ENCODE data around the gene PLCG1. TPM values are rescaled to one million over a fixed set of nuclear protein-coding genes. Genes with fewer than 3 reads are reported as not detected.
"Not testable (repeated sequence)": the region's sequence is repeated elsewhere in the genome, so short reads cannot be mapped to it uniquely, and the experiment has no call there.

Gene PLCG1
- total RNA-seq, 2 experiments from 2014 or later: 267 to 286 TPM

GRCh38 chr20:41128317-41128716, 9.0 kb upstream of the PLCG1 start:
- CTCF ChIA-PET: interaction anchor here (0.6 kb wide), 1 partner anchor 29 kb away, joined by 3 read pairs; no protein-coding TSS in a partner anchor
- H3K27ac Mint-ChIP-seq, H3K4me3 Mint-ChIP-seq, H3K27me3 Mint-ChIP-seq, DNase-seq, H3K9me3 Mint-ChIP-seq, POLR2A ChIA-PET: not testable (repeated sequence)
- Mint-ChIP-seq H3K4me1 (peaks cover 14% of the 10 kb centered on the region), H3K36me3 (ENCODE audit: low read depth) (peaks cover 37% of the 10 kb centered on the region)

- H3K36me3 Mint-ChIP-seq (ENCODE audit: low read depth): peaks cover 11% of the 10 kb centered on the region
- DNase-seq: no peak
- H3K9me3 Mint-ChIP-seq: no peaks in the 10 kb centered on the region
- POLR2A ChIA-PET: no interaction called here
- peaks cover 41% of the 10 kb centered on the region for H3K4me1 Mint-ChIP-seq
- no peaks in the 10 kb centered on the region for H3K27me3 Mint-ChIP-seq
- no peak overlapping the region for H3K27ac Mint-ChIP-seq
- CTCF ChIA-PET: interaction anchor here (0.6 to 6.0 kb wide), 7 partner anchors 41 to 208 kb away, joined by 3 to 84 read pairs (median 4); partner anchors contain the start of gene LPIN3
- no peak overlapping the region for H3K4me3 Mint-ChIP-seq
Observed at GRCh38 chr20:41131594-41132387, 5.6 kb upstream of the PLCG1 start.

GRCh38 chr20:41132388-41132775, 5.0 kb upstream of the PLCG1 start:
- H3K27ac Mint-ChIP-seq; H3K27me3 Mint-ChIP-seq; DNase-seq; H3K9me3 Mint-ChIP-seq; H3K4me3 Mint-ChIP-seq; H3K36me3 Mint-ChIP-seq (ENCODE audit: low read depth); POLR2A ChIA-PET: not testable (repeated sequence)
- peaks cover 41% of the 10 kb centered on the region for H3K4me1 Mint-ChIP-seq
- CTCF ChIA-PET: interaction anchor here (0.6 to 6.0 kb wide), 4 partner anchors 67 to 207 kb away, joined by 3 to 84 read pairs (median 27); partner anchors contain the start of gene LPIN3

GRCh38 chr20:41133709-41134361, 3.5 kb upstream of the PLCG1 start:
- ChIA-PET CTCF (interaction anchor here (0.7 to 6.0 kb wide), 13 partner anchors 9 to 208 kb away, joined by 3 to 84 read pairs (median 23); partner anchors contain the start of gene LPIN3), POLR2A (interaction anchor here (0.7 to 15.2 kb wide), 7 partner anchors 14 to 188 kb away, joined by 3 to 466 read pairs (median 3); no protein-coding TSS in a partner anchor)
- Mint-ChIP-seq H3K9me3 (no peaks in the 10 kb centered on the region), H3K4me1 (peaks cover 41% of the 10 kb centered on the region), H3K4me3 (no peak overlapping the region), H3K27me3 (no peaks in the 10 kb centered on the region), H3K27ac (peak overlapping the region; percentile 36), H3K36me3 (ENCODE audit: low read depth) (peaks cover 6% of the 10 kb centered on the region)
- DNase-seq: peak; percentile 57

- no peak overlapping the region for H3K4me3 Mint-ChIP-seq
- POLR2A ChIA-PET: interaction anchor here (0.8 to 15.2 kb wide), 8 partner anchors 10 to 205 kb away, joined by 3 to 466 read pairs (median 4); no protein-coding TSS in a partner anchor
- no peaks in the 10 kb centered on the region for H3K9me3 Mint-ChIP-seq
Observed at GRCh38 chr20:41134362-41135186, 2.8 kb upstream of the PLCG1 start.

GRCh38 chr20:41135187-41135887, 2.0 kb upstream of the PLCG1 start:
- POLR2A ChIA-PET: interaction anchor here (0.8 to 15.2 kb wide), 8 partner anchors 9 to 204 kb away, joined by 3 to 466 read pairs (median 4); no protein-coding TSS in a partner anchor
- H3K4me3 Mint-ChIP-seq: peak overlapping the region; percentile 66
- H3K9me3 Mint-ChIP-seq: no peaks in the 10 kb centered on the region

More at GRCh38 chr20:41134362-41135186, 2.8 kb upstream of the PLCG1 start:
- Mint-ChIP-seq H3K27me3 (no peaks in the 10 kb centered on the region), H3K4me1 (peaks cover 45% of the 10 kb centered on the region), H3K27ac (no peak overlapping the region), H3K36me3 (ENCODE audit: low read depth) (peaks cover 10% of the 10 kb centered on the region)
- no peak for DNase-seq
- CTCF ChIA-PET: interaction anchor here (0.7 to 6.0 kb wide), 41 partner anchors 8 to 213 kb away, joined by 3 to 84 read pairs (median 4); partner anchors contain the start of gene LPIN3

GRCh38 chr20:41135888-41136679, 1.3 kb upstream of the PLCG1 start:
- peak; percentile 17 for DNase-seq
- Mint-ChIP-seq H3K9me3 (no peaks in the 10 kb centered on the region), H3K4me1 (peaks cover 55% of the 10 kb centered on the region), H3K4me3 (peak overlapping the region; percentile 66), H3K27me3 (no peaks in the 10 kb centered on the region), H3K27ac (peak overlapping the region; percentile 74), H3K36me3 (ENCODE audit: low read depth) (peaks cover 22% of the 10 kb centered on the region)
- ChIA-PET POLR2A (interaction anchor here (1.0 to 15.2 kb wide), 10 partner anchors 8 to 204 kb away, joined by 3 to 466 read pairs (median 4); no protein-coding TSS in a partner anchor), CTCF (interaction anchor here (0.6 to 6.0 kb wide), 34 partner anchors 8 to 206 kb away, joined by 3 to 84 read pairs (median 4); partner anchors contain the start of gene LPIN3)

More at GRCh38 chr20:41135187-41135887, 2.0 kb upstream of the PLCG1 start:
- DNase-seq: peak; percentile 65
- Mint-ChIP-seq H3K27ac (peak overlapping the region; percentile 74), H3K36me3 (ENCODE audit: low read depth) (peaks cover 15% of the 10 kb centered on the region), H3K4me1 (peaks cover 51% of the 10 kb centered on the region), H3K27me3 (no peaks in the 10 kb centered on the region)
- CTCF ChIA-PET: interaction anchor here (0.6 to 6.0 kb wide), 41 partner anchors 9 to 213 kb away, joined by 3 to 84 read pairs (median 4); partner anchors contain the start of gene LPIN3

- no peaks in the 10 kb centered on the region for H3K27me3 Mint-ChIP-seq
- H3K9me3 Mint-ChIP-seq: no peaks in the 10 kb centered on the region
- H3K36me3 Mint-ChIP-seq (ENCODE audit: low read depth): peaks cover 31% of the 10 kb centered on the region
- peak overlapping the region; percentile 90 for H3K27ac Mint-ChIP-seq
- POLR2A ChIA-PET: interaction anchor here (0.5 to 15.2 kb wide), 8 partner anchors 9 to 151 kb away, joined by 3 to 466 read pairs (median 4); no protein-coding TSS in a partner anchor
- CTCF ChIA-PET: interaction anchor here (1.2 to 6.0 kb wide), 8 partner anchors 13 to 203 kb away, joined by 3 to 72 read pairs (median 18); partner anchors contain the start of gene LPIN3
- peak overlapping the region; percentile 86 for H3K4me3 Mint-ChIP-seq
- peak; percentile 75 for DNase-seq
- peaks cover 65% of the 10 kb centered on the region for H3K4me1 Mint-ChIP-seq
Observed at GRCh38 chr20:41137614-41138474, 501 bp downstream of the PLCG1 start.

- H3K36me3 Mint-ChIP-seq (ENCODE audit: low read depth): peaks cover 36% of the 10 kb centered on the region
- CTCF ChIA-PET: interaction anchor here (0.7 to 6.0 kb wide), 8 partner anchors 12 to 202 kb away, joined by 3 to 48 read pairs (median 4); partner anchors contain the start of gene LPIN3
Observed at GRCh38 chr20:41138475-41139226, 1.3 kb downstream of the PLCG1 start.

More at GRCh38 chr20:41138475-41139226, 1.3 kb downstream of the PLCG1 start:
- peak; percentile 64 for DNase-seq
- POLR2A ChIA-PET: interaction anchor here (0.5 to 15.2 kb wide), 6 partner anchors 8 to 42 kb away, joined by 3 to 466 read pairs (median 6); no protein-coding TSS in a partner anchor
- H3K4me1 Mint-ChIP-seq: peaks cover 69% of the 10 kb centered on the region
- H3K27me3 Mint-ChIP-seq: no peaks in the 10 kb centered on the region
- H3K4me3 Mint-ChIP-seq: peak overlapping the region; percentile 86
- H3K27ac Mint-ChIP-seq: peak overlapping the region; percentile 90
- H3K9me3 Mint-ChIP-seq: no peaks in the 10 kb centered on the region

Data from activated CD4-positive, alpha-beta memory T cell treated with anti-CD3 and anti-CD28 coated beads, Interleukin-2, amount 10 ng/mL, durations not matched to agents 7 days and 5 days (primary cell).